Measurements from ENCODE around the gene CNTNAP2.
"Not testable (repeated sequence)": the region's sequence is repeated elsewhere in the genome, so short reads cannot be mapped to it uniquely, and the experiment has no call there.

CNTNAP2 gene

DNA sequence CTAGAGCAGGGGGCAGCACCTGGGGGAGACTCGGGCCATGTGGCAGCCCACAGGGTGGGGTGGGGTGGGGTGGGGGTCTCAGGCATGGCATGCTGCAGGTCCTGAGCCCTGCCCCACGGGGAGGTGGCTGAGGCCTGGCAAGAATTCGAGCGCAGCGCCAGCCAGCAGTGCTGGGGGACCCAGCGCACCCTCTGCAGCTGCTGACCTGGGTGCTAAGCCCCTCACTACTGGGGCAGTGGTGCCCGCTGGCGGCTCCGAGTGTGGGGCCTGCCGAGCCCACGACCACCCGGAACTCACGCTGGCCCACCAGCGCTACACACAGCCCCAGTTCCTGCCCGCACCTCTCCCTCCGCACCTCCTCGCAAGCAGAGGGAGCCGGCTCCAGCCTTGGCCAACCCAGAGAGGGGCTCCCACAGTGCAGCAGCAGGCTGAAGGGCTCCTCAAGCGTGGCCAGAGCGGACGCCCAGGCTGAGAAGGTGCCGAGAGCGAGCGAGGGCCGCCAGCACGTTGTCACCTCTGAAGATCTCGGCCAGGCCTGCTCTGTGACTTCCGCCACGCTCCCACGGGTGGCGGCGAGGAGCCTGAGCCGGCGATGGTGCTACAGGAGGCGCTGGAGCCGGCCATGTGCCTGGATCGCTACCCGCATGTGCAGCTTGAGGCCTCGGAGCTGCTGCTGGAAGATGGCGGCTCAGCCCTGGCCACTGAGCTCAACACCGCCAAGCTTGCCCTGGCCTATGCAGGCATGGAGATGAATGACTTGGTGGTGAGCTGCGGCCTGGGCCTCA, 2328.9 kb downstream of the CNTNAP2 start:
- no peak for FAIRE-seq

GRCh38 chr7:148447221-148447849, 2330.7 kb downstream of the CNTNAP2 start:
- FAIRE-seq = no peak

- FAIRE-seq = not testable (repeated sequence)
These were observed 2334.9 kb downstream of the CNTNAP2 start for GRCh38 chr7:148451526-148451925.

DNA sequence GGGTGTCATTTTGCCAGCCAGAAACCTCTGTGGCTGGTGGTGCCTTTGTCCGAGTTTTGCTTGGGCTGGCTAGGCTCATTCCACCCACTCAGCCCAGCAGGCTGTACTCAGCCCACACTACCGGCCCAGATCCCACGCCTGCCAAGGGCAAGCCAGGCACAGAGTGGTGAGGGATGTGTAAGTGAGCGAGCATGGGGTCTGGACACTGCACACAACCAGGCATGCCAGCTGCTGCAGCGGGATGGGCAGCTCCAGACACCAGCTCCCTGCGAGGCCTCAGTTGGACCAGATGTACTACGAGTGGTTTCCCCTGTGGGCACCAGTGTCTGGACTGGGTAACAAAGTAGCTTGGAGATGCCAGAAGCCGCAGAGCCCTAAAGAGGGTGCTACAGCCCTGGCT, 2339.8 kb downstream of the CNTNAP2 start:
- no peak for FAIRE-seq

DNA sequence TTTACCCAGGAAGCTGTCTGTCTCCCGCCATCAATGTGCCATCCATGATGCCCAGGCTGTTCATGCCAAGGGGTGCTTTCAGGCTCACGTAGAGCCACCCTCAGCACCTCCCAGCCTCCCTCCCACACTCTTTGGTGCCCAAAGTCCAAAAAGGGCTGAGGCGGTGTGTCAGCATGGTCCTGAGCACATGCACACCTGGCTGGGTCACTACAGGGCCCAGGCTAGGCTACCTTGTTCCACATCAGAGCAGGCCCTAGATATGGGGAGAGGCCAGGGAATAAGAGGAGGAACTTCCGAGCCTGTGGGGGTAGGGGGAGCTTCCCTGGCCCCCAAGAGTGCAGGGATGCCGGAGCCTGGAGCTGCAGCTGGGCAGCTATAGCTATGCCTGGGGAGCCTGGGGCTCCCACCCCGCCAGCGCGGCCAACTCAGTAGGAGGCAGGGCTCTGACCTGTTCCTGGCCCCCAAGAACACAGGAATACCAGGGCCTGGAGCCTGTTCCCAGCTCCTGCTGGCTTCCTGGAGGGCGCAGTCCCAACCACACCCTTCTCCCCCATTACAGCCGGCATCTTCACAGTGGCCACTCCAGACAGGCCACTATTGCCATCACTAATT, 2340.8 kb downstream of the CNTNAP2 start:
- no peak for FAIRE-seq

DNA sequence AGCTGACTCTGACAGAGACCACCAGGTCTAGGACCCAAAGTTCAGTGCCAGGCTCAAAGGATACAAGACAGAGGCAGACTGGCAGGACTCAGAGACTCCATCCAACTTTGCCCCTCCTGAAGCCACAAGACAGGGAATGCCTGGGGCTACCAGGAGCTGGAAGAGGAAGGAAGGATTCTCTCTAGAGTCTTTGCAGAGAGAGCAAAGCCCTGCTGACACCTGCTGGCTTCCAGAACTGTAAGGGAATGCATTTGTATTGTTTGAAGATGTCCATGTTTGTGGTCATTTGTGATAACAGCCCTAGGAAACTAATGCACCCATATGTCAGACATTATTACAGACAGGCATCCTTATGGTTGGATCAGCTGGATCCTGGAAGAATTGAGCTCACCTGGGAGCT, 2341.7 kb downstream of the CNTNAP2 start:
- no peak for FAIRE-seq

DNA sequence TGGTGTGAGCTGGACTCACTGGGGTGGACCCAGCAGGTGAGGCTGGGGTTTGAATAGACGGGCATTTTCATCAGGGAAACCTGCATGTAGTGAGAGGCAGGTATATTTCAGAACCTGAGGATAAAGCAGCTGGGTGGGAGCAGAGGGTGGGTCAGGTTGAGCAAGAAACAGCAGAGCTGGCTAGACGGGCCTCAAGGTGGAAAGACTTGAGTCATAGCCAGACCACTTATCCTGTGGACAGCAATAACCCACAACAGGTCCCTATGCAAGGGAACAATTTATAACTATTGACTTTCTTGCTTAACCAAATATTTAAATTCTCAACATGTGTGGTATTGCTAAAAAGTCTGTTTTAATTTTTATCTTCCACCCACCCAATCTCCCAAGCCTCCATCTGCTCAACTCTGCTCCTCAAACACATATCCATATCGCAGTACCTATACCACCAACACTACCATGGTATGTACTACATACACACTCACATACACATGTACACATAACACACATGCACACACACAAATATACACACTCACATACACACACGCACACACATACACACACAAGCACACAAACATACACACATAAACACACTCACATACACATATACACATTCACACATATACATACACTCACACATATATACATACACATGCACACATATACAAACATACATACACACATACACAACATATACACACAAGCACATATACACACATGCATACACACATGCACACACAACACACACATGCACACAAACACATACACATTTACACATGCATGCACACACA, 2345.0 kb downstream of the CNTNAP2 start:
- no peak for FAIRE-seq

DNA sequence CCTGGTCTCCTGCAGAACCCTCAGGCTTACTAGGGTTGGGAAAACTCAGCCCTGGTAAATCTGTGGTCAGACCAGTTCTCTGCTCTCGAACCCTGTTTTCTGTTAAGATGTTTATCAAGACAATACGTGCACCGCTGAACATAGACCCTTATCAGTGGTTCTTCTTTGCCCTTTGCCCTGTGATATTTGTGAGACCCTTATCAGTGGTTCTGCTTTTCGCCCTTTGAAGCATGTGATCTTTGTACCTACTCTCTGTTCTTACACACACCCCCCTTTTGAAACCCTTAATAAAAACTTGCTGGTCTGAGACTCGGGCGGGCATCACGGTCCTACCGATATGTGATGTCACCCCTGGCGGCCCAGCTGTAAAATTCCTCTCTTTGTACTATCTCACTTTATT, 2346.2 kb downstream of the CNTNAP2 start:
- FAIRE-seq = not testable (repeated sequence)

DNA sequence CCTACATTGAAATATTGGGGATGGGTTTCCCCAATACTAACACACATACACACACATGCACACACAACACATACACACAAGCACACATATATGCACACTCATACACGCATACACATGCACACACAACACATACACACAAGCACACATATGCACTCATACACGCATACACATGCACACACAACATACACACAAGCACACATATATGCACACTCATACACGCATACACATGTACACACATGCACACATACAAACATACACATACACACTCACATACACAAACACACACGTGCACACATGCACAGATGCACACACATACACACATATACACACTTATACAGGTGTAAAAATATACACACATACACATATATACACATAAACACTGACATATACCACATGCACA, 2346.6 kb downstream of the CNTNAP2 start:
- no peak for FAIRE-seq

DNA sequence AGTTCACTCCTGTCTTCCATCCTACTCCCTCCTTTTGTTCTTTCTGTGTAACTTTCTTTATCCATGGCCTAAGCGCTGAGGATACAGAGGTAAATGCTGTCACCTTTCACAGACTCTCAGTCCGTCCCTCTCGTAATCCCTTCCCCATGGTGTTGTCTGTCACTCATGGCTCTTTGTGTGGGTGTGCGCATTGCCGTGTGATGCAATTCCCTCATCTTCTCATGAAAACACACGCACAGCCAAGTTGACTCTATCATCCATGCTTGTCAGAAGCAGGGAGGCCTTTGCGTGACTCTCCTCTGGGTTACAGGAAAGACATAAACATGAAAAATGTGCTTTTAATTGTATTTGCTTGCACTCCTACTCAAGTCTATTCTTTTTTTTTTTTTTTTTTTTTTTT, 2348.3 kb downstream of the CNTNAP2 start:
- FAIRE-seq = no peak

DNA sequence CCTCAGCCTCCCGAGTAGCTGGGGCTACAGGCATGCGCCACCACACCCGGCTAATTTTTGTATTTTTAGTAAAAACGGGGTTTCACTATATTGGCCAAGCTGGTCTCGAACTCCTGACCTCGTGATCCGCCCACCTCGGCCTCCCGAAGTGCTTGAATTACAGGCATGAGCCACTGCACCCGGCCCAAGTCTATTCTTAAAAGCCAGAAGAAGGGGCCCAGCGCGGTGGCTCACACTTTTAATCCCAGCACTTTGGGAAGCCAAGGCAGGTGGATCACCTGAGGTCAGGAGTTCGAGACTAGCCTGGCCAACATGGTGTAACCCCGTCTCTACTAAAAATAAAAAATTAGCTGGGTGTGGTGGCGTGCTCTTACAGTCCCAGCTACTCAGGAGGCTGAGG, 2348.8 kb downstream of the CNTNAP2 start:
- not testable (repeated sequence) for FAIRE-seq

DNA sequence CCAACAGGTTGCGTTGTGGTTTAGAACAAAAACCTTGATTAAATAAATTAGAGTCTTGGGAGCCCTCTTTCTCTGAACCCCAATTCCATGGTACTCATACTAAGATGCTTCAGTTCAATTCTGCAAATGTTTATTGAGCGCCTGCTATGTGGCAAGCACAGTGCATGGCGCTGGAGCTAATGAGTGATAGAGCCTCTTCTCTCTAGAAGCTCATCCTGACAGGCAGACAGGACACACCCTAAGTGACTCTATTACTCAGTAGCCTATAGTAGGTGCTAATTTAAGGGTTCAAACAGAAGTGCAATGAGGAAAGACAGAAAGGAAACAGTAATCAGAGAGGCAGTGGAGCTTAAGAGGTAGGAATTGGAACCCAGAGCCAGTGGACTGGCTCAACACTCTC, 2349.5 kb downstream of the CNTNAP2 start:
- no peak for FAIRE-seq

DNA sequence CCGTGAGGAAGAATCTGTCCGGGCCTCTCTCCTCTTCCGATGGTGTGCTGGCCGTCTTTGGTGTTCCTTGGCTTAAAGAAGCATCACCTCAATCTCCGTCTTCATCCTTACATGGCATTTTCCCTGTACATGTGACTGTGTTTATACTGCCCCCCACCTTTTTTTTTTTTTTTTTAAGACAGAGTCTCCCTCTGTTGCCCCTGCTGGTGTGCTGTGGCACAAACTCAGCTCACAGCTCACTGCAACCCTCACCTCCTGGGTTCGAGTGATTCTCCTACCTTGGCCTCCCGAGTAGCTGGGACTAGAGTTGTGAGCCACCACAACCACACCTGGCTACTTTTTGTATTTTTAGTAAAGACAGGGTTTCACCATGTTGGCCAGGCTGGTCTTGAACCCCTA, 2352.1 kb downstream of the CNTNAP2 start:
- FAIRE-seq = no peak
